Stimulated activated CD8-positive, alpha-beta memory T cell treated with anti-CD3 and anti-CD28 coated beads, Interleukin-15, amount 100 ng/mL, for 4 hours (primary cell): ENCODE measurements around the gene SLAMF8.

ENCODE experiments used
- DNase-seq, 2 donors: peaks; one replicate each; pipeline ENCODE4 v3.0.0-alpha.2; 2020; ENCODE audit warnings: low read depth in 2 of 2

Gene SLAMF8

GRCh38 chr1:159848326-159848725 lies 21.7 kb downstream of the SLAMF8 start:
- DNase-seq: no peak

- DNase-seq: no peak
Observed at GRCh38 chr1:159849626-159850366, 23.1 kb downstream of the SLAMF8 start.

GRCh38 chr1:159851407-159851806 lies 24.7 kb downstream of the SLAMF8 start:
- no peak for DNase-seq

- no peak for DNase-seq
Observed at GRCh38 chr1:159853417-159854115, 26.9 kb downstream of the SLAMF8 start.

GRCh38 chr1:159854116-159854692 lies 27.5 kb downstream of the SLAMF8 start:
- no peak for DNase-seq

GRCh38 chr1:159854693-159855192 lies 28.1 kb downstream of the SLAMF8 start:
- DNase-seq: peak; percentile 38 to 52

- no peak for DNase-seq
Observed at GRCh38 chr1:159855709-159856108, 29.0 kb downstream of the SLAMF8 start.

GRCh38 chr1:159856576-159856975 lies 29.9 kb downstream of the SLAMF8 start:
- DNase-seq: no peak

GRCh38 chr1:159857889-159858288 lies 31.2 kb downstream of the SLAMF8 start:
- DNase-seq: no peak

GRCh38 chr1:159859767-159860322 lies 33.2 kb downstream of the SLAMF8 start:
- DNase-seq: no peak

- no peak for DNase-seq
Observed at GRCh38 chr1:159860456-159860855, 33.8 kb downstream of the SLAMF8 start.

- DNase-seq: no peak
Observed at GRCh38 chr1:159861218-159861617, 34.5 kb downstream of the SLAMF8 start.

GRCh38 chr1:159862031-159862430 lies 35.4 kb downstream of the SLAMF8 start:
- DNase-seq: no peak

GRCh38 chr1:159862557-159862956 lies 35.9 kb downstream of the SLAMF8 start, which contains the start of gene VSIG8:
TSS of gene VSIG8 (minus strand) at chr1:159862657. CDS start at chr1:159862521, 136 bp downstream.
- no peak for DNase-seq

GRCh38 chr1:159864262-159864661 lies 37.6 kb downstream of the SLAMF8 start:
- DNase-seq: no peak

- DNase-seq: no peak
Observed at GRCh38 chr1:159866066-159866465, 39.4 kb downstream of the SLAMF8 start.

GRCh38 chr1:159866905-159867663 lies 40.4 kb downstream of the SLAMF8 start:
- no peak for DNase-seq

GRCh38 chr1:159867664-159868026 lies 41.0 kb downstream of the SLAMF8 start:
- no peak for DNase-seq

GRCh38 chr1:159868766-159869165 lies 42.1 kb downstream of the SLAMF8 start:
- no peak for DNase-seq

GRCh38 chr1:159869173-159869572 lies 42.5 kb downstream of the SLAMF8 start:
- DNase-seq: no peak

GRCh38 chr1:159869607-159870006 lies 42.9 kb downstream of the SLAMF8 start:
- DNase-seq: no peak

- DNase-seq: no peak
Observed at GRCh38 chr1:159870704-159871103, 44.0 kb downstream of the SLAMF8 start.
